WTC11 (cell line): Measurements from ENCODE around the gene CDK2AP2.

Experiments used
- ELF4 ChIP-seq: sonication (generic); formaldehyde crosslinking; IDR thresholded peaks from 2 replicates; pipeline ENCODE4 v1.8.1; 2022; ENCODE audit warnings: low read depth, mild to moderate bottlenecking, moderate library complexity, missing genetic modification reagents
- EMX1 ChIP-seq: fragments of 250-450 bp; sonication (Bioruptor Pico); IDR thresholded peaks from 2 replicates; pipeline ENCODE4 v1.8.0; 2021; ENCODE audit warnings: mild to moderate bottlenecking
- FOXP1 ChIP-seq: sonication (generic); formaldehyde crosslinking; IDR thresholded peaks from 2 replicates; pipeline ENCODE4 v1.8.0; 2022; ENCODE audit warnings: missing genetic modification reagents, mild to moderate bottlenecking, moderate library complexity, borderline replicate concordance
- TF ChIP-seq, protein P1 (sequence below): fragments of 200-600 bp; IDR thresholded peaks from 2 replicates; pipeline ENCODE4 v1.8.0; 2022; ENCODE audit warnings: antibody characterized with exemption

GRCh38 chr11:67530282-67530592 lies 22.3 kb upstream of the CDK2AP2 start:
- TF ChIP-seq ELF4 = no peak
- TF ChIP-seq FOXP1 (CRISPR knock-in tag) = no peak
- TF ChIP-seq, protein P1, sequence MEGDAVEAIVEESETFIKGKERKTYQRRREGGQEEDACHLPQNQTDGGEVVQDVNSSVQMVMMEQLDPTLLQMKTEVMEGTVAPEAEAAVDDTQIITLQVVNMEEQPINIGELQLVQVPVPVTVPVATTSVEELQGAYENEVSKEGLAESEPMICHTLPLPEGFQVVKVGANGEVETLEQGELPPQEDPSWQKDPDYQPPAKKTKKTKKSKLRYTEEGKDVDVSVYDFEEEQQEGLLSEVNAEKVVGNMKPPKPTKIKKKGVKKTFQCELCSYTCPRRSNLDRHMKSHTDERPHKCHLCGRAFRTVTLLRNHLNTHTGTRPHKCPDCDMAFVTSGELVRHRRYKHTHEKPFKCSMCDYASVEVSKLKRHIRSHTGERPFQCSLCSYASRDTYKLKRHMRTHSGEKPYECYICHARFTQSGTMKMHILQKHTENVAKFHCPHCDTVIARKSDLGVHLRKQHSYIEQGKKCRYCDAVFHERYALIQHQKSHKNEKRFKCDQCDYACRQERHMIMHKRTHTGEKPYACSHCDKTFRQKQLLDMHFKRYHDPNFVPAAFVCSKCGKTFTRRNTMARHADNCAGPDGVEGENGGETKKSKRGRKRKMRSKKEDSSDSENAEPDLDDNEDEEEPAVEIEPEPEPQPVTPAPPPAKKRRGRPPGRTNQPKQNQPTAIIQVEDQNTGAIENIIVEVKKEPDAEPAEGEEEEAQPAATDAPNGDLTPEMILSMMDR = no peak
- TF ChIP-seq EMX1 (CRISPR knock-in tag) = no peak
